GM23248 (cell line): ENCODE results near the gene VPS41. TPM values are rescaled to one million over a fixed set of nuclear protein-coding genes. Genes with fewer than 3 reads are reported as not detected.

Source experiments
- DNase-seq: peaks from one replicate; pipeline ENCODE4 v3.0.0-alpha.2; 2015
- H2AFZ ChIP-seq: fragments of 200-600 bp; sonication (generic); 2 replicates; pipeline ENCODE4 v1.6.1; 2016; ENCODE audit warnings: antibody characterized with exemption
- H3F3A ChIP-seq: fragments of 200-600 bp; sonication (generic); 2 replicates; pipeline ENCODE4 v1.6.1; 2016; ENCODE audit warnings: mild to moderate bottlenecking, antibody characterized with exemption, mixed run types; ENCODE audit not compliant: insufficient read depth
- H3K27ac ChIP-seq: fragments of 200-600 bp; sonication (generic); 2 replicates; pipeline ENCODE4 v1.5.1; 2016; ENCODE audit warnings: mild to moderate bottlenecking
- H3K27me3 ChIP-seq: fragments of 200-600 bp; sonication (generic); replicated peaks from 2 replicates; pipeline ENCODE4 v1.6.1; 2016; ENCODE audit warnings: mild to moderate bottlenecking; ENCODE audit not compliant: insufficient read depth
- H3K36me3 ChIP-seq: fragments of 200-600 bp; sonication (generic); 2 replicates; pipeline ENCODE4 v1.6.1; 2016; ENCODE audit warnings: low read depth, mild to moderate bottlenecking
- H3K4me1 ChIP-seq: fragments of 200-600 bp; sonication (generic); 2 replicates; pipeline ENCODE4 v1.6.1; 2016; ENCODE audit warnings: mild to moderate bottlenecking; ENCODE audit not compliant: insufficient read depth
- H3K4me2 ChIP-seq: fragments of 200-600 bp; sonication (generic); one replicate; pipeline ENCODE4 v1.6.1; 2016; ENCODE audit warnings: mild to moderate bottlenecking; ENCODE audit not compliant: unreplicated experiment
- H3K4me3 ChIP-seq: fragments of 200-600 bp; sonication (generic); 2 replicates; pipeline ENCODE4 v1.5.1; 2016; ENCODE audit warnings: mild to moderate bottlenecking
- H3K79me2 ChIP-seq: fragments of 200-600 bp; sonication (generic); 2 replicates; pipeline ENCODE4 v1.6.1; 2016; ENCODE audit warnings: mild to moderate bottlenecking; ENCODE audit not compliant: insufficient read depth
- H3K9ac ChIP-seq: fragments of 200-600 bp; sonication (generic); 2 replicates; pipeline ENCODE4 v1.6.1; 2016; ENCODE audit warnings: mild to moderate bottlenecking
- H3K9me2 ChIP-seq: fragments of 200-600 bp; sonication (generic); 2 replicates; pipeline ENCODE4 v1.6.1; 2016; ENCODE audit warnings: mixed run types, mild to moderate bottlenecking, moderate library complexity; ENCODE audit not compliant: insufficient read depth
- H3K9me3 ChIP-seq: fragments of 200-600 bp; sonication (generic); one replicate; pipeline ENCODE4 v1.6.1; 2017; ENCODE audit warnings: low read depth
- H4K20me1 ChIP-seq: fragments of 200-600 bp; sonication (generic); 2 replicates; pipeline ENCODE4 v1.6.0; 2016; ENCODE audit not compliant: insufficient read depth
- EZH2 ChIP-seq: fragments of 200-600 bp; sonication (generic); IDR thresholded peaks from 2 replicates; pipeline ENCODE4 v1.6.1; 2018; ENCODE audit warnings: antibody characterized with exemption, mild to moderate bottlenecking; ENCODE audit not compliant: insufficient read depth, poor library complexity, severe bottlenecking
- EZH2phosphoT487 ChIP-seq: fragments of 200-600 bp; sonication (generic); IDR thresholded peaks from 2 replicates; pipeline ENCODE4 v1.6.1; 2018; ENCODE audit warnings: antibody characterized with exemption, moderate library complexity, mild to moderate bottlenecking, low read depth; ENCODE audit not compliant: insufficient read depth
- WGBS, 2 experiments: methylation state at CpG; one replicate each; pipeline ENCODE4 v1.1.6; 2015 to 2017; ENCODE audit warnings: low lambda C conversion rate in 2 of 2, low coverage in 1 of 2; ENCODE audit errors: missing lambda C conversion rate in 2 of 2; 5-methylcytosine and 5-hydroxymethylcytosine counted together
- in situ Hi-C: fragments of 300-500 bp; cut with MboI; formaldehyde crosslinking; loops from 2 replicates; pipeline ENCODE4 v1.15.0; 2020
- polyA plus RNA-seq: library from polyadenylated mRNA; unstranded; fragments of >200 nt; fragmentation: Nextera tagmentation; extraction: Ambion mirVana; gene quantifications from 2 replicates; pipeline ENCODE4 v1.2.1, GENCODE V29; 2016
- total RNA-seq: library from RNA; depleted of rRNA; stranded (reverse); fragments of >200 nt; shearing (Covaris generic); gene quantifications from 2 replicates; pipeline ENCODE4 v1.2.3, GENCODE V29; 2014

VPS41 gene
- total and polyA plus RNA-seq, 2 experiments from 2014 or later = 30.9 to 36.4 TPM

GRCh38 chr7:38938589-38938988 is 29.6 kb upstream of the VPS41 start:
- Histone ChIP-seq H3K4me2 (no peak overlapping the region), H4K20me1 (no peaks in the 10 kb centered on the region), H3K9me3 (no peaks in the 10 kb centered on the region), H3K4me3 (no peak overlapping the region), H3K27me3 (no peaks in the 10 kb centered on the region), H3K4me1 (no peaks in the 10 kb centered on the region), H3F3A (no peaks in the 10 kb centered on the region), H3K9ac (no peak overlapping the region), H3K36me3 (no peaks in the 10 kb centered on the region), H2AFZ (no peak overlapping the region), H3K9me2 (no peaks in the 10 kb centered on the region), H3K27ac (no peak overlapping the region), H3K79me2 (no peaks in the 10 kb centered on the region)
- no peak for DNase-seq
- in situ Hi-C loops = loop anchor here (10.0 kb wide), 1 partner anchor 526 kb away; no protein-coding TSS in a partner anchor
- no peak for TF ChIP-seq EZH2
- no peak for TF ChIP-seq EZH2phosphoT487
- WGBS, 2 experiments = 68 to 73% methylated on average over 4 of the region's 4 CpGs

- DNase-seq = peak; percentile 10
- in situ Hi-C loops = loop anchor here (10.0 kb wide), 1 partner anchor 527 kb away; no protein-coding TSS in a partner anchor
- Histone ChIP-seq H3F3A (no peaks in the 10 kb centered on the region), H3K4me2 (no peak overlapping the region), H3K4me3 (no peak overlapping the region), H3K4me1 (no peaks in the 10 kb centered on the region), H2AFZ (no peak overlapping the region), H3K79me2 (no peaks in the 10 kb centered on the region), H3K27me3 (no peaks in the 10 kb centered on the region), H4K20me1 (no peaks in the 10 kb centered on the region), H3K9ac (no peak overlapping the region), H3K9me3 (no peaks in the 10 kb centered on the region), H3K36me3 (no peaks in the 10 kb centered on the region), H3K27ac (no peak overlapping the region), H3K9me2 (no peaks in the 10 kb centered on the region)
- WGBS, 2 experiments = 0% methylated on average over 1 of the region's 1 CpG
- TF ChIP-seq EZH2 = no peak
- no peak for TF ChIP-seq EZH2phosphoT487
These were observed 29.1 kb upstream of the VPS41 start for GRCh38 chr7:38938001-38938485.

GRCh38 chr7:38936641-38937040 is 27.6 kb upstream of the VPS41 start:
- no peak overlapping the region for H3K27ac ChIP-seq
- H3K36me3 ChIP-seq = no peaks in the 10 kb centered on the region
- H4K20me1 ChIP-seq = no peaks in the 10 kb centered on the region
- H3K4me1 ChIP-seq = no peaks in the 10 kb centered on the region
- no peak for TF ChIP-seq EZH2phosphoT487
- no peak for TF ChIP-seq EZH2
- no peak overlapping the region for H3K4me3 ChIP-seq
- H3K27me3 ChIP-seq = no peaks in the 10 kb centered on the region
- no peaks in the 10 kb centered on the region for H3K9me2 ChIP-seq
- H3K9me3 ChIP-seq = no peaks in the 10 kb centered on the region
- no peaks in the 10 kb centered on the region for H3K79me2 ChIP-seq
- H3K4me2 ChIP-seq = no peak overlapping the region
- H3F3A ChIP-seq = no peaks in the 10 kb centered on the region
- WGBS, 2 experiments = 65 to 71% methylated on average over 1 of the region's 1 CpG
- in situ Hi-C loops = loop anchor here (10.0 kb wide), 1 partner anchor 528 kb away; no protein-coding TSS in a partner anchor
- H2AFZ ChIP-seq = no peak overlapping the region
- DNase-seq = no peak
- H3K9ac ChIP-seq = no peak overlapping the region

GRCh38 chr7:38934536-38934935 is 25.5 kb upstream of the VPS41 start:
- Histone ChIP-seq H3F3A (no peaks in the 10 kb centered on the region), H3K79me2 (no peaks in the 10 kb centered on the region), H3K9ac (no peak overlapping the region), H3K9me3 (no peaks in the 10 kb centered on the region), H3K9me2 (no peaks in the 10 kb centered on the region), H3K4me1 (peaks cover 4% of the 10 kb centered on the region; the same call in 1 of the 2 replicates), H3K27me3 (no peaks in the 10 kb centered on the region), H2AFZ (no peak overlapping the region), H3K4me3 (no peak overlapping the region), H4K20me1 (no peaks in the 10 kb centered on the region), H3K27ac (no peak overlapping the region), H3K36me3 (no peaks in the 10 kb centered on the region), H3K4me2 (no peak overlapping the region)
- no peak for TF ChIP-seq EZH2
- TF ChIP-seq EZH2phosphoT487 = no peak
- DNase-seq = no peak
- WGBS, 2 experiments = 90 to 91% methylated on average over 10 of the region's 10 CpGs
- in situ Hi-C loops = loop anchor here (10.0 kb wide), 1 partner anchor 530 kb away; no protein-coding TSS in a partner anchor

- H3K9ac ChIP-seq = no peak overlapping the region
- H3K4me2 ChIP-seq = no peak overlapping the region
- in situ Hi-C loops = loop anchor here (10.0 kb wide), 1 partner anchor 531 kb away; no protein-coding TSS in a partner anchor
- no peaks in the 10 kb centered on the region for H4K20me1 ChIP-seq
- no peaks in the 10 kb centered on the region for H3F3A ChIP-seq
- TF ChIP-seq EZH2 (no peak), EZH2phosphoT487 (no peak)
- no peaks in the 10 kb centered on the region for H3K9me3 ChIP-seq
- 69% methylated on average over 3 of the region's 3 CpGs for WGBS, 2 experiments
- no peak overlapping the region for H3K4me3 ChIP-seq
- H3K9me2 ChIP-seq = no peaks in the 10 kb centered on the region
- no peak for DNase-seq
- no peak overlapping the region for H2AFZ ChIP-seq
- H3K4me1 ChIP-seq = peaks cover 5% of the 10 kb centered on the region; the same call in 1 of the 2 replicates
- no peaks in the 10 kb centered on the region for H3K79me2 ChIP-seq
- no peaks in the 10 kb centered on the region for H3K36me3 ChIP-seq
- no peaks in the 10 kb centered on the region for H3K27me3 ChIP-seq
- no peak overlapping the region for H3K27ac ChIP-seq
These were observed 25.1 kb upstream of the VPS41 start for GRCh38 chr7:38934051-38934450.
